Activated naive CD4-positive, alpha-beta T cell treated with Interleukin-2 at 50 U/mL for 16 hours (primary cell): Measurements from ENCODE around the gene KIAA0408.
"Not testable (repeated sequence)": the region's sequence is repeated elsewhere in the genome, so short reads cannot be mapped to it uniquely, and the experiment has no call there.

ENCODE experiments used
- DNase-seq: peaks from one replicate; pipeline ENCODE4 v3.0.0-alpha.2; 2020

The KIAA0408 gene

GRCh38 chr6:127462376-127462775, 3.2 kb upstream of the KIAA0408 start:
- no peak for DNase-seq

GRCh38 chr6:127460465-127460864, 1.3 kb upstream of the KIAA0408 start:
- DNase-seq, result no peak

DNA sequence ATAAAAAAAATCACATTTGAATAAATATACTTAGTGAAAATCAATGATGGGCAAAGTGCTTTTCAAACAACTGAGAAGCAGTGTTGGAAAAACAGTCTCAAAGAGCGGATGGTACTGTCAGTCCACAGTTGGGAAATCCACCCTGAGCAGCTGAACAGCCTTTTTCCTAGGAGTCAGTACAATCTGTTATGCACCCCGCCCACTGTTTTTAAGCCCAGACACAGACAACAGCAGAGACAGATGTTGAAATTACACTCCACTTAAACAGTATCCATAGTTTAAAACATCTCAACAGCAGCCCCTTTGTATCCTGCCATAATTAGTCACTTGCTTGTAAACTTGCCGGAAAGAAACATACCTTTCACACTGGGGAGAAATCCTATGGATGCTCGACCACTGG, 372 bp downstream of the KIAA0408 start:
- no peak for DNase-seq

DNA sequence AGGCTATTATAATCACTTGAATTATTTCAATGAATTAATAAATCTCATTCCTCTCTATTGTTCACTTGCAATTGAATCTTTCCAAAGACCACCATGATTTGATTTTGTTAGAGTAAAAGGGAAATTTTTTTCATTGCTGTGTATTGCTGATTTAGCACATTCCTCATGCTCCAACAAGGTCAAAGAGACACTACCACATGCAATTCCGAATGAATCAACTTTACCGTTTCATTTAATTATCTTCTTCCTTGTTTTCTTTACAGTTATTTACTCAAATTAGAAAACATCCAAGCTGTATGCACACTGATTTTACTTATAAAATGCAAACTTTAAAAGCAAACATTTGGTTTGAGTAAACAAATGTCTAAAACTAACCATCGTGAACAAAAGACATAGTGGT, 967 bp downstream of the KIAA0408 start:
- DNase-seq, result no peak

- no peak for DNase-seq
Measured at GRCh38 chr6:127457456-127458064, 1.6 kb downstream of the KIAA0408 start.

GRCh38 chr6:127456465-127456864, 2.7 kb downstream of the KIAA0408 start:
- no peak for DNase-seq

DNA sequence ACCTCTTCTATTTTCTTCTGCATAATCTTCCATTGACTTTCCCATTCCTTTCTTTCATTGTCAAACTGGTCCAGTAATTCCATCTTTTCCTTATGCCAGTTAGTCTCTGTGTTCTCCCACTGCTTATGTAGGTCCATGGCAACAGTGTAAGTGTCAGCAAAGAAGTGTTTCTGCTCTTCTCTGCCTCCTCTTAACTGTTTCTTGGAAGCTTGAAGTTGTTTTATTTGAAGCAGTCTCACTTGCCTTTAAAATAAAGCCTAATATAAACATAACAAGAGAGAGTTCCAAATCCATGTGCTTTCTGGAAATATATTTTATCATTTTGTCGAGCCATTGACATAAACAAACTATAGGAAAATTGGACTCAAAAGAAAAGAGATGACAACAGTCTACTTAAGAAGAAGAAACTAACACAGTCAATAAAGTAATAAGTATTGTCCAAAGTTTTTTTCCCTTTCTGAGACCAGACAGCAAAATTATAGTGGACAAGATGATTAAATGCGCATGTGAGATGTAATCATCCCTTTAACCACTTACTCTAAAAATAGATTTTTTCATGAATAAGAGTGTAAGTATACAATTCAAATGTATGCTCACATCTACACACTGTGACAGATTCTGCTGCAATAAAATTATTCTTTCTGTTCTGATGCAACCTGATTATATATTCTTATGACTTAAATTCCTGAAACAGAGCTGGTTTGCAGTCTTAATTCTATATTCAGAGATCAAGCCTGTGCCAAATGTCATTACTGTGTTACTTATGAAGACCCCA, 5.2 kb downstream of the KIAA0408 start:
- DNase-seq, result no peak

- no peak for DNase-seq
Measured at GRCh38 chr6:127452803-127453202, 6.4 kb downstream of the KIAA0408 start.

DNA sequence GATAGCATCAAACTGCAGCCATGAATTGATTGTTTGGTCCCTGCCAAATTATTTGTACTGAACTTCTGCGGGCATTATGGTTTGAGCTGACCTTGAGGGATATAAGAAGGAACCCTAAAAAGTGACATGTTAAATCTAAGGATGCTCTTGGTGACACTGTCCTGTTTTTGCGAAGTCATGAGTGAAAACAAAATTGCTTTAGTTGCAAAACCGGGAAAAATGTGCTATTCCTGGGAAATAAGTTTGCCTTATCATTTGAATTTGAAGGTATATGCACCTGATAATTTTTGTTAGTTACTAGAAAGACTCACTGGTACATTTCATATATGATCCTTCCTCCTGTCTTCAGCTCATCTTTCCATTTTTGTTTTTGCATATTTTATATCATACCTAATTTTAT, 7.8 kb downstream of the KIAA0408 start:
- DNase-seq, result no peak

GRCh38 chr6:127447780-127448179, 11.4 kb downstream of the KIAA0408 start:
- no peak for DNase-seq

GRCh38 chr6:127446356-127446755, 12.8 kb downstream of the KIAA0408 start:
- no peak for DNase-seq

DNA sequence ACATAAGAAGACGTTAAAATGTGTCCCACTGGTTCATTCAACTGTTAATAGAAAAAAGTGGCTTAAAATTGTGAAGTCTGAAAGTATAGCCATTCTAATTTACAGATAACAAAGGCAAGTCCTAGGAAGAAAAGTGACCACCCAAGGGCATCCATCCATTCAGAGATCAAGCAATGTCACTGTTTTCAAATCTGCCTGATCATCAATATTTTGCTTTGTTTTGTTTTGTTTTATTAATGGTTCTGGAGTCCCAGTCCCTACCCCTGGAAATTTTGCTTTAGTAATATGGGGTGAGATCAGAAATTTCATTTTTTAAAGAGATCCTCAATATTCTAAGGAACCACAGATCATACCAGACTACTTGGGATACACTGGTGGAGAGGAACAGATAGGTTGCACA, 17.3 kb downstream of the KIAA0408 start:
- DNase-seq, result no peak

- no peak for DNase-seq
Measured at GRCh38 chr6:127439718-127440117, 19.5 kb downstream of the KIAA0408 start.

DNA sequence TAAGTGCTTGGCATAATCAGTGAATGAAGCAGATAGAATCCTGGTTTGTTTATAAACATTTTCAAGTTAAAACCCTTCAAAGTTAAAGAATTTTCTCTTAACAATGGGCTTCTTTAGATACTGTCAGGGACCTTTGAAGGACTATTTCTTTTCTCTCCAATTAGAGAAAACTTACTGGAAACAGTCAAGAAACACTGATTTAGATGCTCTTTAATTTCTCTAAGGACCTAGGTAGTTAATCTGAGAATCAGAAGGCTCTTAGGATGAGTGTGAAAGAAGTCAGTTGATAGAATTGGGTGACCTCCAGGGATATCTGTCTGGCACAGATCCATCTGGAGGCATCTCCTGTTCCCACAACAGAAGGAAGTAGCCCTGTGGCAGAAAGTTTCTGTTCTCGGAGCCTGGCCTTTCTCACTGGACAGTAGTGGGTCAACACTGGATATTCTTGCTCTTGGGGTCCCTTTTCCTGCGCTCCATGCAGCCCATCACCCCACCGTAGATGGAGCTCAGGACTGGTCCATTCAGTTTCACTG, 22.5 kb downstream of the KIAA0408 start:
- no peak for DNase-seq

DNA sequence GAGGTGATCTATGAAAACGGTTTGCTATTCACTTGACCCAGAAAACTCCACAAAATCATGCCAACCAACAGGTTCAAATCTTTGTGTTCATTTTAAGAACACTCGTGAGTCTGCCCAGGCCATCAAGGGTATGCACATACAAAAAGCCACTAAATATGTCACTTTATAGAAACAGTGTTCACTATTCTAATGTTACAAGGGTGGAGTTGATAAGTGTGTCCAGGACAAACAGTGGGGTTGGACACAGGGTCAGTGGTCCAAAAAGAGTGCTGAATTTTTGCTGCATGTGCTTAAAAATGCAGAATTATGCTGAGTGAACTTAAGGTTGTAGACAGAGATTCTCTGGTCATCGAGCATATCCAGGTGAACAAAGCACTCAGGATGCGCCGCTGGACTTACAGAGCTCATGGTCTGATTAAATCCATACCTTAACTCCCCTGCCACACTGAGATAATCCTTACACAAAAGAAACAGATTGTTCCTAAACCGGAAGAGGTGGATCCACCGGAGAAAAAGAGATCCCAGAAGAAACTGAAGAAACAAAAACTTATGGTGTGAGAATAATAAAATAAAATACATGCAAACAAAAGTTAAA, 23.5 kb downstream of the KIAA0408 start:
- DNase-seq, result no peak

GRCh38 chr6:127434651-127435050, 24.5 kb downstream of the KIAA0408 start:
- no peak for DNase-seq

GRCh38 chr6:127428562-127428961, 30.6 kb downstream of the KIAA0408 start:
- not testable (repeated sequence) for DNase-seq

GRCh38 chr6:127423921-127424320, 35.3 kb downstream of the KIAA0408 start:
- no peak for DNase-seq

DNA sequence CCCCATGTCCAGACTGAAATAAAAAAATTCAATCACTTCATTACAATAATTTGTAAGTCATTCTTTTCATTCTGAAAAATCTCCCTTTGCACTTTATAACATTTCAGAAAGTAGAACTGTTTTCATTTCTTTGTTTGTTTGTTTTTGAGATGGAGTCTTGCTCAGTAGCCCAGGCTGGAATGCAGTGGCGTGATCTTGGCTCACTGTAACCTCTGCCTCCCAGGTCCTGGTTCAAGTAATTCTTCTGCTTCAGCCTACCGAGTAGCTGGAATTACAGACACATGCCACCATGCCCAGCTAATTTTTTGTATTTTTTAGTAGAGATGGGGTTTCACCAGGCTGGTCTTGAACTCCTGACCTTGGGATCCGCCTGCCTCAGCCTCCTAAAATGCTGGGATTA, 38.0 kb downstream of the KIAA0408 start:
- DNase-seq, result not testable (repeated sequence)

- DNase-seq, result peak; percentile 80
Measured at GRCh38 chr6:127420556-127420955, 38.6 kb downstream of the KIAA0408 start.

DNA sequence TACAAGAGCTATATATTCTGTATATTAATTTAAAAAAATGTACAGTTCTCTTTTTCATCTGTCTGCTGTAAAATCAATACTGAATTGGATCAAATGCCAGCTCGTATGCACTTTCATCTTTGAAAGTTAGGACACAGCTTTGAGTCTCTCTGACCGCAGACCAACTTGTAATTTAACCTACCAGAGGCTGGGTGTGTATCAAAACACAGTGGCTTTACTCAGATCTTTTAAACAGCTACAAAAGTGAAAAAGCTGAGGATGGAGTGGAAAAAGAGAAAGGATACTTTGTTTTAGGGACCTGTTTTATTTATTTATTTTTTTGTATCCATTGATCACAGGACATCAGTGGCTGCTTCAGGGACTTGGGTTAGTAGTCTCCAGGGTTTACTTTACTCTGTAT, 44.1 kb downstream of the KIAA0408 start:
- DNase-seq, result no peak

- DNase-seq, result not testable (repeated sequence)
Measured at GRCh38 chr6:127413123-127413522, 46.1 kb downstream of the KIAA0408 start.

- not testable (repeated sequence) for DNase-seq
Measured at GRCh38 chr6:127412016-127412415, 47.2 kb downstream of the KIAA0408 start.
